SK-N-SH treated with all-trans-retinoic acid at 6 μM for 48 hours (cell line): ENCODE data around the gene RTF2.
"Not testable (repeated sequence)": the region's sequence is repeated elsewhere in the genome, so short reads cannot be mapped to it uniquely, and the experiment has no call there.

ENCODE experiments used
- ATAC-seq: fragments of 200-7000 bp; cut with Tn5 transposase; 3 replicates; pipeline ENCODE4 v1.9.1; 2020; ENCODE audit warnings: mild to moderate bottlenecking, moderate library complexity
- ARNTL ChIP-seq: fragments of 450-650 bp; formaldehyde crosslinking; IDR thresholded peaks from 2 replicates; pipeline ENCODE4 v1.5.0; 2020; ENCODE audit warnings: low read depth, mild to moderate bottlenecking, moderate library complexity, borderline replicate concordance
- BACH2 ChIP-seq: fragments of 250-450 bp; sonication (Bioruptor Pico); IDR thresholded peaks from 2 replicates; pipeline ENCODE4 v1.9.0; 2021; ENCODE audit warnings: mild to moderate bottlenecking, borderline replicate concordance
- GLIS3 ChIP-seq: fragments of 250-450 bp; sonication (Bioruptor Pico); IDR thresholded peaks from 2 replicates; pipeline ENCODE4 v1.5.0; 2020; ENCODE audit warnings: mild to moderate bottlenecking, moderate library complexity
- ISL1 ChIP-seq: fragments of 250-450 bp; sonication (Bioruptor Pico); IDR thresholded peaks from 2 replicates; pipeline ENCODE4 v2.1.2; 2022; ENCODE audit warnings: mild to moderate bottlenecking, moderate library complexity
- OSR1 ChIP-seq: fragments of 250-450 bp; sonication (Bioruptor Pico); IDR thresholded peaks from 2 replicates; pipeline ENCODE4 v1.8.0; 2022; ENCODE audit warnings: moderate library complexity, mild to moderate bottlenecking, inconsistent platforms
- PPARA ChIP-seq: fragments of 250-450 bp; sonication (Bioruptor Pico); IDR thresholded peaks from 2 replicates; pipeline ENCODE4 v1.5.0; 2020; ENCODE audit warnings: mild to moderate bottlenecking, borderline replicate concordance
- RARB ChIP-seq: fragments of 250-450 bp; sonication (Bioruptor Pico); IDR thresholded peaks from 2 replicates; pipeline ENCODE4 v1.8.0; 2021; ENCODE audit warnings: mild to moderate bottlenecking, moderate library complexity
- SNAI2 ChIP-seq: fragments of 250-450 bp; sonication (Bioruptor Pico); IDR thresholded peaks from 2 replicates; pipeline ENCODE4 v1.5.0; 2020; ENCODE audit warnings: mild to moderate bottlenecking, moderate library complexity
- TCF4 ChIP-seq: fragments of 250-450 bp; sonication (Bioruptor Pico); IDR thresholded peaks from 2 replicates; pipeline ENCODE4 v1.8.0; 2021; ENCODE audit warnings: mild to moderate bottlenecking, moderate library complexity, borderline replicate concordance
- TOX ChIP-seq: fragments of 250-450 bp; sonication (Bioruptor Pico); IDR thresholded peaks from 2 replicates; pipeline ENCODE4 v1.8.0; 2021; ENCODE audit warnings: mild to moderate bottlenecking, moderate library complexity, borderline replicate concordance
- ZC3H10 ChIP-seq: fragments of 250-450 bp; sonication (Bioruptor Pico); IDR thresholded peaks from 2 replicates; pipeline ENCODE4 v1.5.1; 2021; ENCODE audit warnings: mild to moderate bottlenecking, moderate library complexity
- ZFP3 ChIP-seq: fragments of 250-450 bp; sonication (Bioruptor Pico); IDR thresholded peaks from 2 replicates; pipeline ENCODE4 v1.5.0; 2020; ENCODE audit warnings: mild to moderate bottlenecking, moderate library complexity
- ZFP30 ChIP-seq: fragments of 450-650 bp; formaldehyde crosslinking; IDR thresholded peaks from 2 replicates; pipeline ENCODE4 v1.5.0; 2022; ENCODE audit warnings: mild to moderate bottlenecking, moderate library complexity
- ZNF565 ChIP-seq: fragments of 450-650 bp; formaldehyde crosslinking; conservative IDR thresholded peaks from 2 replicates; pipeline ENCODE4 v1.5.0; 2020; ENCODE audit warnings: low read depth, mild to moderate bottlenecking, moderate library complexity
- ZNF70 ChIP-seq: fragments of 450-650 bp; formaldehyde crosslinking; IDR thresholded peaks from 2 replicates; pipeline ENCODE4 v1.5.0; 2020; ENCODE audit warnings: mild to moderate bottlenecking, moderate library complexity
- ZNF8 ChIP-seq: fragments of 450-650 bp; formaldehyde crosslinking; IDR thresholded peaks from 2 replicates; pipeline ENCODE4 v1.5.0; 2020; ENCODE audit warnings: mild to moderate bottlenecking, moderate library complexity
- TF ChIP-seq, protein P1 (sequence below): fragments of 250-450 bp; sonication (Bioruptor Pico); IDR thresholded peaks from 2 replicates; pipeline ENCODE4 v1.5.0; 2020; ENCODE audit warnings: mild to moderate bottlenecking, moderate library complexity
- TF ChIP-seq, protein P2 (sequence below): fragments of 250-450 bp; sonication (Bioruptor Pico); IDR thresholded peaks from 2 replicates; pipeline ENCODE4 v1.8.0; 2020; ENCODE audit warnings: mild to moderate bottlenecking, moderate library complexity, borderline replicate concordance
- TF ChIP-seq, protein P3 (sequence below): fragments of 250-450 bp; sonication (Bioruptor Pico); IDR thresholded peaks from 2 replicates; pipeline ENCODE4 v1.8.0; 2021; ENCODE audit warnings: low read depth, mild to moderate bottlenecking, moderate library complexity, borderline replicate concordance
- TF ChIP-seq, protein P4 (sequence below): fragments of 250-450 bp; sonication (Bioruptor Pico); IDR thresholded peaks from 2 replicates; pipeline ENCODE4 v1.5.1; 2021; ENCODE audit warnings: mild to moderate bottlenecking, moderate library complexity

RTF2 gene

DNA sequence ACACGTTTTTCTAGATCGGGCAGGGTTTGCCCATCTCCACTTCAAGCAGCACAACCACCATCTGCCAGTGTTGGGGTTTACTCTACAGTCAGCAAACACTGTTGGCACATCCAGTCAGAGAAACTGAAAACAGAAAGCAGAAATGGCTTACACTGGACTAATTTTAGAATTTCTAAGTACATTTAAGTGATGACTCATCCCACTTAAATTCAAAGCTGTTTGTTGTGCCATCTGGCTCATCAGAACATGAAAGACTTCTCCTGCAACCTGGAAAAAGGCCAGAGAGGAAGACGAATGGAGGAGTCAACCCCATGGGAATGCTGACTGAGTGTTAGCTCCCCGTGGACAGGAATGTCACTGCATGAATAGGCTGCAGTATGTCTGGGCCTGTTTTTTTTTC is 86.4 kb downstream of the RTF2 start:
- ATAC-seq, result peak; percentile 81
- TF ChIP-seq ZNF8 (CRISPR knock-in tag), result no peak
- TF ChIP-seq ZFP3 (CRISPR knock-in tag), result no peak
- TF ChIP-seq, protein P1, sequence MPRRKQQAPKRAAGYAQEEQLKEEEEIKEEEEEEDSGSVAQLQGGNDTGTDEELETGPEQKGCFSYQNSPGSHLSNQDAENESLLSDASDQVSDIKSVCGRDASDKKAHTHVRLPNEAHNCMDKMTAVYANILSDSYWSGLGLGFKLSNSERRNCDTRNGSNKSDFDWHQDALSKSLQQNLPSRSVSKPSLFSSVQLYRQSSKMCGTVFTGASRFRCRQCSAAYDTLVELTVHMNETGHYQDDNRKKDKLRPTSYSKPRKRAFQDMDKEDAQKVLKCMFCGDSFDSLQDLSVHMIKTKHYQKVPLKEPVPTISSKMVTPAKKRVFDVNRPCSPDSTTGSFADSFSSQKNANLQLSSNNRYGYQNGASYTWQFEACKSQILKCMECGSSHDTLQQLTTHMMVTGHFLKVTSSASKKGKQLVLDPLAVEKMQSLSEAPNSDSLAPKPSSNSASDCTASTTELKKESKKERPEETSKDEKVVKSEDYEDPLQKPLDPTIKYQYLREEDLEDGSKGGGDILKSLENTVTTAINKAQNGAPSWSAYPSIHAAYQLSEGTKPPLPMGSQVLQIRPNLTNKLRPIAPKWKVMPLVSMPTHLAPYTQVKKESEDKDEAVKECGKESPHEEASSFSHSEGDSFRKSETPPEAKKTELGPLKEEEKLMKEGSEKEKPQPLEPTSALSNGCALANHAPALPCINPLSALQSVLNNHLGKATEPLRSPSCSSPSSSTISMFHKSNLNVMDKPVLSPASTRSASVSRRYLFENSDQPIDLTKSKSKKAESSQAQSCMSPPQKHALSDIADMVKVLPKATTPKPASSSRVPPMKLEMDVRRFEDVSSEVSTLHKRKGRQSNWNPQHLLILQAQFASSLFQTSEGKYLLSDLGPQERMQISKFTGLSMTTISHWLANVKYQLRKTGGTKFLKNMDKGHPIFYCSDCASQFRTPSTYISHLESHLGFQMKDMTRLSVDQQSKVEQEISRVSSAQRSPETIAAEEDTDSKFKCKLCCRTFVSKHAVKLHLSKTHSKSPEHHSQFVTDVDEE, result no peak
- TF ChIP-seq TCF4 (CRISPR knock-in tag), result no peak
- peak; percentile 79 for TF ChIP-seq ISL1

DNA sequence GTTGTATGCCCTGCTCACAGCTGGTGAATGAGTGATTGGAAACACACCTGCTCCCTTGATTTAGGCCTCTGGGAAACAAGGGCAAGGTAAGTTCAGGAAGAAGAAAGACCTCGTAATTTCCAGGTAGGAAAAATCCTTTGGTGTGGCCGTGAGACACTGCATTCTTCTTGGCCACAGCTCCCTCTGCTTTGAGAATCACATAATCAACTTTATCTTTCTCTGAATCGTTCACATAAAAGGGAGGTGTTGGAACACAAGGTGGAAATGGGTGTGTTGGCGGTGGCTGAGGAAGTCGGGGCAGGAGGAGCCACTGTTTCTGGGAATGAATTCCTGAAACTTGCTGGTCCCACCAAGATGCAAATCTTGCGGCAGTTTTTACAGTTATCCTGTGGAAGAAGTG is 90.5 kb downstream of the RTF2 start:
- TF ChIP-seq ZNF565, result no peak
- TF ChIP-seq ZNF70 (CRISPR knock-in tag), result no peak
- no peak for TF ChIP-seq TOX (CRISPR knock-in tag)
- TF ChIP-seq, protein P2, sequence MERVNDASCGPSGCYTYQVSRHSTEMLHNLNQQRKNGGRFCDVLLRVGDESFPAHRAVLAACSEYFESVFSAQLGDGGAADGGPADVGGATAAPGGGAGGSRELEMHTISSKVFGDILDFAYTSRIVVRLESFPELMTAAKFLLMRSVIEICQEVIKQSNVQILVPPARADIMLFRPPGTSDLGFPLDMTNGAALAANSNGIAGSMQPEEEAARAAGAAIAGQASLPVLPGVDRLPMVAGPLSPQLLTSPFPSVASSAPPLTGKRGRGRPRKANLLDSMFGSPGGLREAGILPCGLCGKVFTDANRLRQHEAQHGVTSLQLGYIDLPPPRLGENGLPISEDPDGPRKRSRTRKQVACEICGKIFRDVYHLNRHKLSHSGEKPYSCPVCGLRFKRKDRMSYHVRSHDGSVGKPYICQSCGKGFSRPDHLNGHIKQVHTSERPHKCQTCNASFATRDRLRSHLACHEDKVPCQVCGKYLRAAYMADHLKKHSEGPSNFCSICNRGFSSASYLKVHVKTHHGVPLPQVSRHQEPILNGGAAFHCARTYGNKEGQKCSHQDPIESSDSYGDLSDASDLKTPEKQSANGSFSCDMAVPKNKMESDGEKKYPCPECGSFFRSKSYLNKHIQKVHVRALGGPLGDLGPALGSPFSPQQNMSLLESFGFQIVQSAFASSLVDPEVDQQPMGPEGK (CRISPR knock-in tag), result no peak
- no peak for TF ChIP-seq RARB
- TF ChIP-seq BACH2 (CRISPR knock-in tag), result no peak
- TF ChIP-seq ISL1, result no peak
- TF ChIP-seq OSR1 (CRISPR knock-in tag), result no peak

DNA sequence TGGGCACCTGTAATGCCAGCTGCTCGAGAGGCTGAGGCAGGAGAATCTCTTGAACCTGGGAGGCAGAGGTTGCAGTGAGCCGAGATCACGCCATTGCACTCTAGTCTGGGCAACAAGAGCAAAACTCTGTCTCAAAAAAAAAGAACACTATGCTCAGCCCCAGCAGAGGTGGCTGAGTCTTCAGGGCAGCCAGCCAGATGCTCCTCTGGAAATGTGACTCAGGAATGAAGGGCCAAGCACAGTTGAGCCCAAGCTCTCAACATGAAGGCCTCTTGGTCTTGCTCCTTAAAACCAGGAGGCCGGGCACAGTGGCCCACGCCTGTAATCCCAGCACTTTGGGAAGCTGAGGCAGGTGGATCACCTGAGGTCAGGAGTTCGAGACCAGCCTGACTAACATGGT is 96.1 kb downstream of the RTF2 start:
- not testable (repeated sequence) for ATAC-seq

More for the DNA sequence above, 90.5 kb downstream of the RTF2 start:
- ATAC-seq, result no peak

DNA sequence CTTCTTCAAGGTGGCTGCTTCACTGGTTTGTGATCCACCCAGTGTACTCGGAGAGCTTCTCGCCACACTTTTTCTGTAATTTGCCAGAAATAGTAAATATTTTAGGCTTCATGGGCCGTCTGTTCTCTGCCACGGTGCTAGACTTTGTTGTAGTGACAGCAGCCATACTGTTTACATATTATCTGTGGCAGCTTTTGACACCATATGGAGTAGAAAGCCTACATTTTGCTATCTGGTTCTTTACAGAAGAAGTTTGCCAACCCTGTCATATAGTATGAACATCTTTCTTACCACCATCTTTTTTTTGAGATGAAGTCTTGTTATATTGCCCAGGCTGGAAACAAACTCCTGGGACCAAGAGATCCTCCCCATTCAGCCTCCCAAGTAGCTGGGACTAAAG is 97.1 kb downstream of the RTF2 start:
- no peak for TF ChIP-seq ZNF565
- no peak for TF ChIP-seq ISL1
- no peak for TF ChIP-seq OSR1 (CRISPR knock-in tag)
- no peak for TF ChIP-seq PPARA
- TF ChIP-seq ZNF8 (CRISPR knock-in tag), result no peak
- TF ChIP-seq, all 23 proteins: peak for 0
- no peak for ATAC-seq

DNA sequence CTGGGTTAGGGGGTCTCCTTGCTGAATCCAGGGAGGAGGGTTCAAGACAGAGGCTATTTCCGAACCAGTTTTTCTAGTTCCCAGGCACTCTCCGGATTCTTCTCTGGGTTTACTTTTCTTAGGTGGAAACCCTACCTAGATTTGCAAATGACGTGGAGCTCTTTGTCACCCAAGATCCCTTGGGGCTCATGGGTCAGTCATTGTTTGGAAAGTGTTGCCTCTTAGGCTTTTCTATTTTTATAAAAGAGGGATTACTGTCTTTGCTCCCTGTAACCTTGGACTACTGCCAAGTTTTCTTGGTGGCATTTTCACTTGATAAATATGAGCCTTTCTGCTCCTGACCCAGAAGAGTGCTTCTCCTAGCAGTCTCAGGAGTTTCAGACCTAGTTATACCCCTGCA is 98.2 kb downstream of the RTF2 start:
- ATAC-seq, result no peak
- TF ChIP-seq ZC3H10 (CRISPR knock-in tag) (no peak), ARNTL (no peak), ZFP3 (CRISPR knock-in tag) (no peak), BACH2 (CRISPR knock-in tag) (no peak), ZNF70 (CRISPR knock-in tag) (no peak), PPARA (no peak), TCF4 (CRISPR knock-in tag) (no peak), TOX (CRISPR knock-in tag) (no peak), GLIS3 (no peak), SNAI2 (no peak), ZNF8 (CRISPR knock-in tag) (no peak), ZFP30 (CRISPR knock-in tag) (no peak)
- TF ChIP-seq, protein P2 (CRISPR knock-in tag), result no peak
- TF ChIP-seq, protein P3, sequence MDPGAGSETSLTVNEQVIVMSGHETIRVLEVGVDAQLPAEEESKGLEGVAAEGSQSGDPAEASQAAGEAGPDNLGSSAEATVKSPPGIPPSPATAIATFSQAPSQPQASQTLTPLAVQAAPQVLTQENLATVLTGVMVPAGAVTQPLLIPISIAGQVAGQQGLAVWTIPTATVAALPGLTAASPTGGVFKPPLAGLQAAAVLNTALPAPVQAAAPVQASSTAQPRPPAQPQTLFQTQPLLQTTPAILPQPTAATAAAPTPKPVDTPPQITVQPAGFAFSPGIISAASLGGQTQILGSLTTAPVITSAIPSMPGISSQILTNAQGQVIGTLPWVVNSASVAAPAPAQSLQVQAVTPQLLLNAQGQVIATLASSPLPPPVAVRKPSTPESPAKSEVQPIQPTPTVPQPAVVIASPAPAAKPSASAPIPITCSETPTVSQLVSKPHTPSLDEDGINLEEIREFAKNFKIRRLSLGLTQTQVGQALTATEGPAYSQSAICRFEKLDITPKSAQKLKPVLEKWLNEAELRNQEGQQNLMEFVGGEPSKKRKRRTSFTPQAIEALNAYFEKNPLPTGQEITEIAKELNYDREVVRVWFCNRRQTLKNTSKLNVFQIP (CRISPR knock-in tag), result no peak
- TF ChIP-seq, protein P4, sequence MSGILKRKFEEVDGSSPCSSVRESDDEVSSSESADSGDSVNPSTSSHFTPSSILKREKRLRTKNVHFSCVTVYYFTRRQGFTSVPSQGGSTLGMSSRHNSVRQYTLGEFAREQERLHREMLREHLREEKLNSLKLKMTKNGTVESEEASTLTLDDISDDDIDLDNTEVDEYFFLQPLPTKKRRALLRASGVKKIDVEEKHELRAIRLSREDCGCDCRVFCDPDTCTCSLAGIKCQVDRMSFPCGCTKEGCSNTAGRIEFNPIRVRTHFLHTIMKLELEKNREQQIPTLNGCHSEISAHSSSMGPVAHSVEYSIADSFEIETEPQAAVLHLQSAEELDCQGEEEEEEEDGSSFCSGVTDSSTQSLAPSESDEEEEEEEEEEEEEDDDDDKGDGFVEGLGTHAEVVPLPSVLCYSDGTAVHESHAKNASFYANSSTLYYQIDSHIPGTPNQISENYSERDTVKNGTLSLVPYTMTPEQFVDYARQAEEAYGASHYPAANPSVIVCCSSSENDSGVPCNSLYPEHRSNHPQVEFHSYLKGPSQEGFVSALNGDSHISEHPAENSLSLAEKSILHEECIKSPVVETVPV (CRISPR knock-in tag), result no peak
